GM19324 (cell line): Measurements from ENCODE around the gene PPP4R3B.
"Not testable (repeated sequence)": the region's sequence is repeated elsewhere in the genome, so short reads cannot be mapped to it uniquely, and the experiment has no call there.

Experiments
- ATAC-seq: cut with Tn5 transposase; IDR thresholded peaks from one replicate; pipeline ENCODE4 v1.9.1; 2021; ENCODE audit warnings: mild to moderate bottlenecking, moderate library complexity; ENCODE audit not compliant: unreplicated experiment, low FRiP score

Gene PPP4R3B

GRCh38 chr2:55598056-55598795, 19.2 kb downstream of the PPP4R3B start:
- no peak for ATAC-seq

GRCh38 chr2:55596795-55597194, 20.6 kb downstream of the PPP4R3B start:
- not testable (repeated sequence) for ATAC-seq

GRCh38 chr2:55595536-55595935, 21.9 kb downstream of the PPP4R3B start:
- no peak for ATAC-seq

GRCh38 chr2:55592130-55592529, 25.3 kb downstream of the PPP4R3B start:
- ATAC-seq, result no peak

- no peak for ATAC-seq
Measured at GRCh38 chr2:55590810-55591440, 26.5 kb downstream of the PPP4R3B start.

- ATAC-seq, result no peak
Measured at GRCh38 chr2:55585451-55586080, 31.9 kb downstream of the PPP4R3B start.

GRCh38 chr2:55581874-55582547, 35.4 kb downstream of the PPP4R3B start:
- ATAC-seq, result no peak

- ATAC-seq, result no peak
Measured at GRCh38 chr2:55581435-55581834, 36.0 kb downstream of the PPP4R3B start.

GRCh38 chr2:55569002-55569401, 48.4 kb downstream of the PPP4R3B start:
- ATAC-seq, result not testable (repeated sequence)

GRCh38 chr2:55567298-55567697, 50.1 kb downstream of the PPP4R3B start:
- no peak for ATAC-seq

GRCh38 chr2:55565613-55566012, 51.8 kb downstream of the PPP4R3B start:
- no peak for ATAC-seq

- ATAC-seq, result no peak
Measured at GRCh38 chr2:55560855-55561254, 56.6 kb downstream of the PPP4R3B start.

- ATAC-seq, result no peak
Measured at GRCh38 chr2:55556809-55557208, 60.6 kb downstream of the PPP4R3B start.

GRCh38 chr2:55555977-55556376, 61.4 kb downstream of the PPP4R3B start:
- ATAC-seq, result no peak

GRCh38 chr2:55553321-55553720, 64.1 kb downstream of the PPP4R3B start:
- ATAC-seq, result no peak

GRCh38 chr2:55550368-55551102, 66.9 kb downstream of the PPP4R3B start:
- ATAC-seq, result no peak

- not testable (repeated sequence) for ATAC-seq
Measured at GRCh38 chr2:55547679-55548078, 69.7 kb downstream of the PPP4R3B start.

GRCh38 chr2:55547001-55547400, 70.4 kb downstream of the PPP4R3B start:
- ATAC-seq, result no peak

- ATAC-seq, result no peak
Measured at GRCh38 chr2:55530539-55531081, 86.8 kb downstream of the PPP4R3B start.

- ATAC-seq, result no peak
Measured at GRCh38 chr2:55526174-55526573, 91.2 kb downstream of the PPP4R3B start.
